H7 (cell line): ENCODE data around the gene NDUFAF5. TPM values are rescaled to one million over a fixed set of nuclear protein-coding genes. Genes with fewer than 3 reads are reported as not detected.
A peak's percentile ranks its signal among the peaks of the same experiment; 100 is the strongest.

Source experiments
- DNase-seq: peaks from one replicate; pipeline ENCODE4 v3.0.0; 2012
- H3K27me3 ChIP-seq: 2 replicates; pipeline ENCODE4 v1.6.0; 2011; ENCODE audit warnings: mild to moderate bottlenecking, low read length; ENCODE audit not compliant: control insufficient read depth, insufficient read depth
- H3K36me3 ChIP-seq: replicated peaks from 2 replicates; pipeline ENCODE4 v1.5.1; 2011; ENCODE audit warnings: low read length; ENCODE audit not compliant: control insufficient read depth, insufficient read depth
- H3K4me3 ChIP-seq: 2 replicates; pipeline ENCODE4 v1.5.1; 2011; ENCODE audit warnings: low read depth, mild to moderate bottlenecking, control low read depth, low read length, moderate library complexity; ENCODE audit not compliant: insufficient read depth
- total RNA-seq: library from RNA; depleted of rRNA; stranded (reverse); fragments of >200 nt; shearing (Covaris generic); gene quantifications from 2 replicates; pipeline ENCODE4 v1.2.3, GENCODE V29; 2014

The NDUFAF5 gene
- total RNA-seq, 1 experiment from 2014 or later: 23.7 TPM

- H3K27me3 ChIP-seq: no peaks in the 10 kb centered on the region
- H3K36me3 ChIP-seq: peaks cover 36% of the 10 kb centered on the region
- H3K4me3 ChIP-seq: no peak overlapping the region
- DNase-seq: no peak
Observed at GRCh38 chr20:13765299-13765698, 19.5 kb upstream of the NDUFAF5 start.

- DNase-seq: no peak
- H3K36me3 ChIP-seq: peaks cover 37% of the 10 kb centered on the region
- no peak overlapping the region for H3K4me3 ChIP-seq
- H3K27me3 ChIP-seq: no peaks in the 10 kb centered on the region
Observed at GRCh38 chr20:13765868-13766416, 18.9 kb upstream of the NDUFAF5 start.

- Histone ChIP-seq H3K36me3 (peaks cover 30% of the 10 kb centered on the region), H3K4me3 (no peak overlapping the region), H3K27me3 (no peaks in the 10 kb centered on the region)
- DNase-seq: no peak
Observed at GRCh38 chr20:13770141-13770540, 14.7 kb upstream of the NDUFAF5 start.

- peaks cover 29% of the 10 kb centered on the region for H3K36me3 ChIP-seq
- DNase-seq: peak; percentile 16
- no peak overlapping the region for H3K4me3 ChIP-seq
- H3K27me3 ChIP-seq: no peaks in the 10 kb centered on the region
Observed at GRCh38 chr20:13771853-13772453, 12.9 kb upstream of the NDUFAF5 start.

- Histone ChIP-seq H3K27me3 (no peaks in the 10 kb centered on the region), H3K4me3 (no peak overlapping the region), H3K36me3 (peaks cover 33% of the 10 kb centered on the region)
- no peak for DNase-seq
Observed at GRCh38 chr20:13772529-13772928, 12.3 kb upstream of the NDUFAF5 start.

GRCh38 chr20:13775867-13776266 lies 9.0 kb upstream of the NDUFAF5 start:
- Histone ChIP-seq H3K27me3 (no peaks in the 10 kb centered on the region), H3K4me3 (no peak overlapping the region), H3K36me3 (peaks cover 26% of the 10 kb centered on the region)
- no peak for DNase-seq

- no peak for DNase-seq
- peaks cover 28% of the 10 kb centered on the region for H3K36me3 ChIP-seq
- H3K4me3 ChIP-seq: no peak overlapping the region
- H3K27me3 ChIP-seq: no peaks in the 10 kb centered on the region
Observed at GRCh38 chr20:13777171-13777601, 7.6 kb upstream of the NDUFAF5 start.

- Histone ChIP-seq H3K27me3 (no peaks in the 10 kb centered on the region), H3K4me3 (no peak overlapping the region), H3K36me3 (peaks cover 32% of the 10 kb centered on the region)
- DNase-seq: no peak
Observed at GRCh38 chr20:13778827-13779226, 6.0 kb upstream of the NDUFAF5 start.

GRCh38 chr20:13783528-13783927 lies 1.3 kb upstream of the NDUFAF5 start:
- peaks cover 18% of the 10 kb centered on the region for H3K36me3 ChIP-seq
- peak overlapping the region; percentile 99; the same call in 1 of the 2 replicates for H3K4me3 ChIP-seq
- H3K27me3 ChIP-seq: no peaks in the 10 kb centered on the region
- no peak for DNase-seq

- H3K36me3 ChIP-seq: peaks cover 18% of the 10 kb centered on the region
- H3K27me3 ChIP-seq: no peaks in the 10 kb centered on the region
- DNase-seq: no peak
- H3K4me3 ChIP-seq: peak overlapping the region; percentile 99
Observed at GRCh38 chr20:13784271-13784892, 446 bp upstream of the NDUFAF5 start.

- Histone ChIP-seq H3K36me3 (peaks cover 23% of the 10 kb centered on the region), H3K27me3 (no peaks in the 10 kb centered on the region), H3K4me3 (peak overlapping the region; percentile 99)
- no peak for DNase-seq
Observed at GRCh38 chr20:13786143-13786828, 1.5 kb downstream of the NDUFAF5 start.

- no peaks in the 10 kb centered on the region for H3K27me3 ChIP-seq
- DNase-seq: peak; percentile 62
- no peak overlapping the region for H3K4me3 ChIP-seq
- H3K36me3 ChIP-seq: peaks cover 21% of the 10 kb centered on the region
Observed at GRCh38 chr20:13788167-13788834, 3.5 kb downstream of the NDUFAF5 start.

- peaks cover 25% of the 10 kb centered on the region for H3K36me3 ChIP-seq
Observed at GRCh38 chr20:13790708-13791107, 5.9 kb downstream of the NDUFAF5 start.

GRCh38 chr20:13791540-13792459 lies 7.0 kb downstream of the NDUFAF5 start:
- DNase-seq: no peak
- Histone ChIP-seq H3K4me3 (no peak overlapping the region), H3K27me3 (no peaks in the 10 kb centered on the region), H3K36me3 (peaks cover 28% of the 10 kb centered on the region)

More at GRCh38 chr20:13790708-13791107, 5.9 kb downstream of the NDUFAF5 start:
- DNase-seq: no peak
- no peaks in the 10 kb centered on the region for H3K27me3 ChIP-seq
- no peak overlapping the region for H3K4me3 ChIP-seq
